ENCODE measurements around the gene DYNC1I1. TPM values are rescaled to one million over a fixed set of nuclear protein-coding genes. Genes with fewer than 3 reads are reported as not detected.

The DYNC1I1 gene
- total and polyA plus RNA-seq, 2 experiments from 2014 or later: 20.6 to 24.4 TPM

DNA sequence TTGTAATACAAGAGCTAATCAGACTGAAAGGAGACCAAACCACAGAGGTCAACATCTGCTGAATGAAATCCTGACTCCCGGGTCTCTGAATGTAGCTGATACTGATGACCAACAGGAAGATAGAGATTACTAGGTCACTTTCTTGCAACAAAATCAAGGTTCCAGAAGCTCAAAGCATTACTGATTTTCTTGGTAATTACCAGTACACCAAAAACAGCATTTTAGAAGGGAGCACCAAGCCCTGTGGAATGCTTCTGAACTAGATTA is 371.8 kb downstream of the DYNC1I1 start:
- no peaks in the 10 kb centered on the region for H3K9me3 ChIP-seq (ENCODE audit: low read depth)
- DNase-seq (ENCODE audit: low read depth in 1 of 2, low spot score in 1 of 2): no peak
- TF ChIP-seq, protein P1, sequence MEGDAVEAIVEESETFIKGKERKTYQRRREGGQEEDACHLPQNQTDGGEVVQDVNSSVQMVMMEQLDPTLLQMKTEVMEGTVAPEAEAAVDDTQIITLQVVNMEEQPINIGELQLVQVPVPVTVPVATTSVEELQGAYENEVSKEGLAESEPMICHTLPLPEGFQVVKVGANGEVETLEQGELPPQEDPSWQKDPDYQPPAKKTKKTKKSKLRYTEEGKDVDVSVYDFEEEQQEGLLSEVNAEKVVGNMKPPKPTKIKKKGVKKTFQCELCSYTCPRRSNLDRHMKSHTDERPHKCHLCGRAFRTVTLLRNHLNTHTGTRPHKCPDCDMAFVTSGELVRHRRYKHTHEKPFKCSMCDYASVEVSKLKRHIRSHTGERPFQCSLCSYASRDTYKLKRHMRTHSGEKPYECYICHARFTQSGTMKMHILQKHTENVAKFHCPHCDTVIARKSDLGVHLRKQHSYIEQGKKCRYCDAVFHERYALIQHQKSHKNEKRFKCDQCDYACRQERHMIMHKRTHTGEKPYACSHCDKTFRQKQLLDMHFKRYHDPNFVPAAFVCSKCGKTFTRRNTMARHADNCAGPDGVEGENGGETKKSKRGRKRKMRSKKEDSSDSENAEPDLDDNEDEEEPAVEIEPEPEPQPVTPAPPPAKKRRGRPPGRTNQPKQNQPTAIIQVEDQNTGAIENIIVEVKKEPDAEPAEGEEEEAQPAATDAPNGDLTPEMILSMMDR (IDR thresholded peaks at IDR 0.05; ENCODE audit: low read depth, low read length): no peak
- H3K36me3 ChIP-seq: peaks cover 6% of the 10 kb centered on the region
- H3K4me1 ChIP-seq (ENCODE audit: low read depth): no peaks in the 10 kb centered on the region
- no peak overlapping the region for H3K4me3 ChIP-seq
- H3K27ac ChIP-seq: no peak overlapping the region
- no peaks in the 10 kb centered on the region for H3K27me3 ChIP-seq

Other genes with a start within 250 kb of the DYNC1I1 start
- 0.88 and 2.6 TPM in 2 replicates for gene PDK4, start 176.0 kb upstream of the DYNC1I1 start, total RNA-seq
- gene PDK4, start 176.0 kb upstream of the DYNC1I1 start, polyA plus RNA-seq: 0.32 and 0.37 TPM in 2 replicates